GM12801 (cell line): ENCODE results near the gene FMN2.

Experiments used
- TF ChIP-seq, protein P1 (sequence below): IDR thresholded peaks from one replicate; pipeline ENCODE4 v1.5.1; 2011; ENCODE audit warnings: control low read depth; ENCODE audit not compliant: insufficient read length; ENCODE audit errors: extremely low read depth

Gene FMN2

GRCh38 chr1:240155605-240156004 lies 63.9 kb downstream of the FMN2 start:
- TF ChIP-seq, protein P1, sequence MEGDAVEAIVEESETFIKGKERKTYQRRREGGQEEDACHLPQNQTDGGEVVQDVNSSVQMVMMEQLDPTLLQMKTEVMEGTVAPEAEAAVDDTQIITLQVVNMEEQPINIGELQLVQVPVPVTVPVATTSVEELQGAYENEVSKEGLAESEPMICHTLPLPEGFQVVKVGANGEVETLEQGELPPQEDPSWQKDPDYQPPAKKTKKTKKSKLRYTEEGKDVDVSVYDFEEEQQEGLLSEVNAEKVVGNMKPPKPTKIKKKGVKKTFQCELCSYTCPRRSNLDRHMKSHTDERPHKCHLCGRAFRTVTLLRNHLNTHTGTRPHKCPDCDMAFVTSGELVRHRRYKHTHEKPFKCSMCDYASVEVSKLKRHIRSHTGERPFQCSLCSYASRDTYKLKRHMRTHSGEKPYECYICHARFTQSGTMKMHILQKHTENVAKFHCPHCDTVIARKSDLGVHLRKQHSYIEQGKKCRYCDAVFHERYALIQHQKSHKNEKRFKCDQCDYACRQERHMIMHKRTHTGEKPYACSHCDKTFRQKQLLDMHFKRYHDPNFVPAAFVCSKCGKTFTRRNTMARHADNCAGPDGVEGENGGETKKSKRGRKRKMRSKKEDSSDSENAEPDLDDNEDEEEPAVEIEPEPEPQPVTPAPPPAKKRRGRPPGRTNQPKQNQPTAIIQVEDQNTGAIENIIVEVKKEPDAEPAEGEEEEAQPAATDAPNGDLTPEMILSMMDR: no peak

- TF ChIP-seq, protein P1: no peak
Measured at GRCh38 chr1:240164742-240165141, 73.1 kb downstream of the FMN2 start.

- TF ChIP-seq, protein P1: no peak
Measured at GRCh38 chr1:240169188-240169587, 77.5 kb downstream of the FMN2 start.

- TF ChIP-seq, protein P1: no peak
Measured at GRCh38 chr1:240170266-240170665, 78.6 kb downstream of the FMN2 start.

DNA sequence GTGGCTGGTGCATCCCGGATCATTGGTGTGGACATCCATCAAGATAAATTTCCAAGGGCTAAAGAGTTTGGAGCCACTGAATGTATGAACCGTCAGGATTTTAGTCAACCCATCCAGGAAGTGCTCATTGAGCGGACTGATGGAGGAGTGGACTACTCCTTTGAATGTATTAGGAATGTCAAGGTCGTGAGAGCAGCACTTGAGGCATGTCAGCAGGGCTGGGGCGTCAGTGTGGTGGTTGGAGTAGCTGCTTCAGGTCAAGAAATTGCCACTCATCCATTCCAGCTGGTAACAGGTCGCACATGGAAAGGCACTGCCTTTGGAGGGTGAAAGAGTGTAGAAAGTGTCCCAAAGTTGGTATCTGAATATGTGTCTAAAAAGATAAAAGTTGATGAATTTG lies 79.1 kb downstream of the FMN2 start:
- TF ChIP-seq, protein P1: no peak

DNA sequence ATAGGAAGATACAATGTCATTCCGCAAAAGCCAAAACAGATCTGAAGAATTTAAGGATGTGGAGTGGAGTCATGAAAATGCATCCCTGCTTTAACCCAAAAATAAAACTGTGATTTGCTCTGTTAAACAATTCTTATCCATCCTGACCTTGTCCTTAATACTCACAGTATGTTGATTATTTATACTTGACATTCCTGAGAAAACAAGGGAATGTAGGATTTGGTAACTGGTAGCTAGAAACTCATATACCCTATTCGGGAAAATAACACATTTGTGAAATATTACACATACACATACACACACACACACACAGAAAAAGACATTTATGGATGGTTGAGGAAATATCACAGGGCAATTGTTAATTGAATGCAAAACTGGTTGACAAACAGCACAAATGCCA lies 80.2 kb downstream of the FMN2 start:
- TF ChIP-seq, protein P1: no peak

GRCh38 chr1:240173836-240174235 lies 82.2 kb downstream of the FMN2 start:
- TF ChIP-seq, protein P1: no peak

DNA sequence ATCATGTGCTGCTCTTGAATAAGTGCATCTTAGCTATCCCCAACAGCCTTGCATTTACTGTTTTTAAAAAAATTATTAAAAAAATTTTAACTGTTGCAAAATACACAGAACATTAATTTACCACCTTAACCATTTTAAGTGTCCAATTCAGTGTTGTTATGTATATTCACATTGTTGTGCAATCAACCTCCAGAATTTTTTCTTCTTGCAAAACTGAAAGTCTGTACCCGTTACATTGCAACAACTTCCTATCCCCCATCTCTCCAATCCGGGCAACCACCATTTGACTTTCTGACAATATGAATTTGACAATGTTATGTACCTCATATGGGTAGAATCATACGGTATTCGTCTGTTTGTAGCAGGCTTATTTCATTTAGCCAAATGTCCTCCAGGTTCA lies 83.1 kb downstream of the FMN2 start:
- TF ChIP-seq, protein P1: no peak
